Measurements from ENCODE around the gene CCDC188.

The CCDC188 gene

GRCh38 chr22:20152464-20152890 lies 1.6 kb upstream of the CCDC188 start:
- no peak overlapping the region for H3K27ac Mint-ChIP-seq
- H3K4me3 Mint-ChIP-seq: no peak overlapping the region
- H3K27me3 Mint-ChIP-seq: no peaks in the 10 kb centered on the region
- H3K36me3 Mint-ChIP-seq: no peaks in the 10 kb centered on the region
- no peaks in the 10 kb centered on the region for H3K9me3 Mint-ChIP-seq (ENCODE audit: low read depth)
- H3K4me1 Mint-ChIP-seq (ENCODE audit: low read depth): no peaks in the 10 kb centered on the region

- Mint-ChIP-seq H3K9me3 (ENCODE audit: low read depth) (no peaks in the 10 kb centered on the region), H3K36me3 (no peaks in the 10 kb centered on the region), H3K27me3 (no peaks in the 10 kb centered on the region), H3K4me1 (ENCODE audit: low read depth) (peaks cover 4% of the 10 kb centered on the region), H3K4me3 (no peak overlapping the region), H3K27ac (no peak overlapping the region)
Observed at GRCh38 chr22:20151276-20151588, 377 bp upstream of the CCDC188 start.

GRCh38 chr22:20149257-20150250 lies 1.3 kb downstream of the CCDC188 start:
- Mint-ChIP-seq H3K4me1 (ENCODE audit: low read depth) (peaks cover 4% of the 10 kb centered on the region), H3K9me3 (ENCODE audit: low read depth) (no peaks in the 10 kb centered on the region), H3K27me3 (no peaks in the 10 kb centered on the region), H3K27ac (no peak overlapping the region), H3K36me3 (no peaks in the 10 kb centered on the region), H3K4me3 (no peak overlapping the region)

GRCh38 chr22:20148414-20148813 lies 2.4 kb downstream of the CCDC188 start:
- no peak overlapping the region for H3K4me3 Mint-ChIP-seq
- H3K27ac Mint-ChIP-seq: no peak overlapping the region
- no peaks in the 10 kb centered on the region for H3K9me3 Mint-ChIP-seq (ENCODE audit: low read depth)
- H3K4me1 Mint-ChIP-seq (ENCODE audit: low read depth): peaks cover 4% of the 10 kb centered on the region
- no peaks in the 10 kb centered on the region for H3K36me3 Mint-ChIP-seq
- H3K27me3 Mint-ChIP-seq: no peaks in the 10 kb centered on the region

- Mint-ChIP-seq H3K9me3 (ENCODE audit: low read depth) (no peaks in the 10 kb centered on the region), H3K27me3 (no peaks in the 10 kb centered on the region), H3K4me1 (ENCODE audit: low read depth) (peaks cover 4% of the 10 kb centered on the region), H3K4me3 (no peak overlapping the region), H3K27ac (no peak overlapping the region), H3K36me3 (no peaks in the 10 kb centered on the region)
Observed at GRCh38 chr22:20147237-20147988, 3.4 kb downstream of the CCDC188 start.

GRCh38 chr22:20146777-20147176 lies 4.1 kb downstream of the CCDC188 start:
- H3K9me3 Mint-ChIP-seq (ENCODE audit: low read depth): no peaks in the 10 kb centered on the region
- no peak overlapping the region for H3K4me3 Mint-ChIP-seq
- no peaks in the 10 kb centered on the region for H3K27me3 Mint-ChIP-seq
- H3K4me1 Mint-ChIP-seq (ENCODE audit: low read depth): peaks cover 4% of the 10 kb centered on the region
- no peak overlapping the region for H3K27ac Mint-ChIP-seq
- H3K36me3 Mint-ChIP-seq: no peaks in the 10 kb centered on the region

- Mint-ChIP-seq H3K9me3 (ENCODE audit: low read depth) (no peaks in the 10 kb centered on the region), H3K27me3 (no peaks in the 10 kb centered on the region), H3K4me3 (no peak overlapping the region), H3K27ac (no peak overlapping the region), H3K4me1 (ENCODE audit: low read depth) (peaks cover 4% of the 10 kb centered on the region), H3K36me3 (no peaks in the 10 kb centered on the region)
Observed at GRCh38 chr22:20145832-20146223, 5.0 kb downstream of the CCDC188 start.

GRCh38 chr22:20145206-20145831 lies 5.5 kb downstream of the CCDC188 start:
- H3K4me3 Mint-ChIP-seq: no peak overlapping the region
- no peak overlapping the region for H3K27ac Mint-ChIP-seq
- H3K4me1 Mint-ChIP-seq (ENCODE audit: low read depth): peaks cover 4% of the 10 kb centered on the region
- no peaks in the 10 kb centered on the region for H3K27me3 Mint-ChIP-seq
- no peaks in the 10 kb centered on the region for H3K36me3 Mint-ChIP-seq
- H3K9me3 Mint-ChIP-seq (ENCODE audit: low read depth): no peaks in the 10 kb centered on the region

GRCh38 chr22:20143883-20144665 lies 6.8 kb downstream of the CCDC188 start:
- Mint-ChIP-seq H3K27ac (no peak overlapping the region), H3K4me3 (no peak overlapping the region)

GRCh38 chr22:20142711-20143621 lies 7.9 kb downstream of the CCDC188 start:
- H3K27me3 Mint-ChIP-seq: no peaks in the 10 kb centered on the region
- peaks cover 7% of the 10 kb centered on the region for H3K4me1 Mint-ChIP-seq (ENCODE audit: low read depth)
- no peaks in the 10 kb centered on the region for H3K36me3 Mint-ChIP-seq
- H3K9me3 Mint-ChIP-seq (ENCODE audit: low read depth): no peaks in the 10 kb centered on the region
- no peak overlapping the region for H3K27ac Mint-ChIP-seq
- no peak overlapping the region for H3K4me3 Mint-ChIP-seq

More at GRCh38 chr22:20143883-20144665, 6.8 kb downstream of the CCDC188 start:
- H3K9me3 Mint-ChIP-seq (ENCODE audit: low read depth): no peaks in the 10 kb centered on the region
- no peaks in the 10 kb centered on the region for H3K27me3 Mint-ChIP-seq
- H3K36me3 Mint-ChIP-seq: no peaks in the 10 kb centered on the region
- H3K4me1 Mint-ChIP-seq (ENCODE audit: low read depth): peaks cover 4% of the 10 kb centered on the region

- Mint-ChIP-seq H3K9me3 (ENCODE audit: low read depth) (no peaks in the 10 kb centered on the region), H3K27ac (no peak overlapping the region), H3K27me3 (no peaks in the 10 kb centered on the region)
Observed at GRCh38 chr22:20141186-20142077, 9.4 kb downstream of the CCDC188 start.

GRCh38 chr22:20140521-20140964 lies 10.3 kb downstream of the CCDC188 start:
- Mint-ChIP-seq H3K36me3 (no peaks in the 10 kb centered on the region), H3K27me3 (no peaks in the 10 kb centered on the region), H3K4me1 (ENCODE audit: low read depth) (peaks cover 13% of the 10 kb centered on the region), H3K27ac (no peak overlapping the region), H3K9me3 (ENCODE audit: low read depth) (no peaks in the 10 kb centered on the region), H3K4me3 (no peak overlapping the region)

More at GRCh38 chr22:20141186-20142077, 9.4 kb downstream of the CCDC188 start:
- H3K36me3 Mint-ChIP-seq: no peaks in the 10 kb centered on the region
- no peak overlapping the region for H3K4me3 Mint-ChIP-seq
- peaks cover 12% of the 10 kb centered on the region for H3K4me1 Mint-ChIP-seq (ENCODE audit: low read depth)

GRCh38 chr22:20140107-20140445 lies 10.8 kb downstream of the CCDC188 start:
- H3K27me3 Mint-ChIP-seq: no peaks in the 10 kb centered on the region
- H3K4me1 Mint-ChIP-seq (ENCODE audit: low read depth): peaks cover 13% of the 10 kb centered on the region
- H3K27ac Mint-ChIP-seq: no peak overlapping the region
- no peaks in the 10 kb centered on the region for H3K36me3 Mint-ChIP-seq
- H3K9me3 Mint-ChIP-seq (ENCODE audit: low read depth): no peaks in the 10 kb centered on the region
- H3K4me3 Mint-ChIP-seq: no peak overlapping the region

All from activated naive CD8-positive, alpha-beta T cell (primary cell).